Measurements from ENCODE around the gene LCORL.

The LCORL gene

GRCh38 chr4:17941731-17942130 lies 79.8 kb downstream of the LCORL start:
- TF ChIP-seq CTCF (conservative IDR thresholded peaks at IDR 0.05; ENCODE audit: low read depth, low read length): no peak
- H3K4me3 ChIP-seq (ENCODE audit: low read depth, low read length): no peak overlapping the region
- DNase-seq (ENCODE audit: low read depth): no peak

- no peak overlapping the region for H3K4me3 ChIP-seq (ENCODE audit: low read depth, low read length)
- no peak for DNase-seq (ENCODE audit: low read depth)
- TF ChIP-seq CTCF (conservative IDR thresholded peaks at IDR 0.05; ENCODE audit: low read depth, low read length): no peak
These were observed 82.5 kb downstream of the LCORL start for GRCh38 chr4:17939054-17939453.

- peak; percentile 44 for TF ChIP-seq CTCF (conservative IDR thresholded peaks at IDR 0.05; ENCODE audit: low read depth, low read length)
- no peak overlapping the region for H3K4me3 ChIP-seq (ENCODE audit: low read depth, low read length)
- DNase-seq (ENCODE audit: low read depth): peak; percentile 34
These were observed 87.3 kb downstream of the LCORL start for GRCh38 chr4:17934286-17934685.

GRCh38 chr4:17933126-17933525 lies 88.4 kb downstream of the LCORL start:
- TF ChIP-seq CTCF (conservative IDR thresholded peaks at IDR 0.05; ENCODE audit: low read depth, low read length): no peak
- no peak overlapping the region for H3K4me3 ChIP-seq (ENCODE audit: low read depth, low read length)
- DNase-seq (ENCODE audit: low read depth): no peak

- no peak overlapping the region for H3K4me3 ChIP-seq (ENCODE audit: low read depth, low read length)
- DNase-seq (ENCODE audit: low read depth): peak; percentile 30
- TF ChIP-seq CTCF (conservative IDR thresholded peaks at IDR 0.05; ENCODE audit: low read depth, low read length): no peak
These were observed 89.5 kb downstream of the LCORL start for GRCh38 chr4:17932041-17932440.

- no peak for DNase-seq (ENCODE audit: low read depth)
These were observed 91.3 kb downstream of the LCORL start for GRCh38 chr4:17930256-17930655.

More at GRCh38 chr4:17930256-17930655, 91.3 kb downstream of the LCORL start:
- TF ChIP-seq CTCF (conservative IDR thresholded peaks at IDR 0.05; ENCODE audit: low read depth, low read length): no peak
- no peak overlapping the region for H3K4me3 ChIP-seq (ENCODE audit: low read depth, low read length)
